ENCODE data around the gene MRPL47.

The MRPL47 gene

GRCh38 chr3:179590669-179591068, 13.8 kb downstream of the MRPL47 start:
- no peak for DNase-seq (ENCODE audit: low read depth)

GRCh38 chr3:179589143-179589542, 15.3 kb downstream of the MRPL47 start:
- DNase-seq (ENCODE audit: low read depth): peak; percentile 48

GRCh38 chr3:179580992-179581391, 23.4 kb downstream of the MRPL47 start:
- no peak for DNase-seq (ENCODE audit: low read depth)

- no peak for DNase-seq (ENCODE audit: low read depth)
Measured at GRCh38 chr3:179565496-179565895, 38.9 kb downstream of the MRPL47 start.

- DNase-seq (ENCODE audit: low read depth): peak; percentile 49
Measured at GRCh38 chr3:179563271-179563783, 41.1 kb downstream of the MRPL47 start.

- DNase-seq (ENCODE audit: low read depth): peak; percentile 99
Measured at GRCh38 chr3:179562591-179563270, 41.7 kb downstream of the MRPL47 start, which contains the start of gene ACTL6A. Gene ACTL6A (plus strand): TSS chr3:179562926. CDS start chr3:179563093, 167 bp downstream.

- no peak for DNase-seq (ENCODE audit: low read depth)
Measured at GRCh38 chr3:179560791-179561190, 43.6 kb downstream of the MRPL47 start.

- DNase-seq (ENCODE audit: low read depth): peak; percentile 85
Measured at GRCh38 chr3:179558742-179559364, 45.6 kb downstream of the MRPL47 start.

GRCh38 chr3:179551349-179552105, 52.9 kb downstream of the MRPL47 start:
- DNase-seq (ENCODE audit: low read depth): no peak

- DNase-seq (ENCODE audit: low read depth): no peak
Measured at GRCh38 chr3:179546814-179547241, 57.6 kb downstream of the MRPL47 start.

GRCh38 chr3:179544981-179545645, 59.3 kb downstream of the MRPL47 start:
- DNase-seq (ENCODE audit: low read depth): peak; percentile 93

- no peak for DNase-seq (ENCODE audit: low read depth)
Measured at GRCh38 chr3:179542375-179542774, 62.1 kb downstream of the MRPL47 start.

GRCh38 chr3:179541596-179541995, 62.8 kb downstream of the MRPL47 start:
- DNase-seq (ENCODE audit: low read depth): no peak

- no peak for DNase-seq (ENCODE audit: low read depth)
Measured at GRCh38 chr3:179541094-179541493, 63.3 kb downstream of the MRPL47 start.

All from amniotic epithelial cell (primary cell).